ENCODE data around the gene NUP153.

NUP153 gene

GRCh38 chr6:17724341-17724740 lies 17.6 kb upstream of the NUP153 start:
- DNase-seq (ENCODE audit: low spot score) = no peak
- in situ Hi-C loops (cut with MboI; ENCODE audit: low sequenced_read_pairs, unreplicated experiment) = no loop called here
- no peak for TF ChIP-seq CTCF (IDR thresholded peaks at IDR 0.05; ENCODE audit: borderline replicate concordance, control extremely low read depth, extremely low read depth, insufficient read depth, missing control alignments)

GRCh38 chr6:17721671-17722070 lies 14.9 kb upstream of the NUP153 start:
- in situ Hi-C loops (cut with MboI; ENCODE audit: low sequenced_read_pairs, unreplicated experiment) = no loop called here
- TF ChIP-seq CTCF (IDR thresholded peaks at IDR 0.05; ENCODE audit: borderline replicate concordance, control extremely low read depth, extremely low read depth, insufficient read depth, missing control alignments) = no peak
- DNase-seq (ENCODE audit: low spot score) = no peak

- DNase-seq (ENCODE audit: low spot score) = no peak
- in situ Hi-C loops (cut with MboI; ENCODE audit: low sequenced_read_pairs, unreplicated experiment) = no loop called here
- no peak for TF ChIP-seq CTCF (IDR thresholded peaks at IDR 0.05; ENCODE audit: borderline replicate concordance, control extremely low read depth, extremely low read depth, insufficient read depth, missing control alignments)
These were observed 12.8 kb upstream of the NUP153 start for GRCh38 chr6:17719323-17720041.

GRCh38 chr6:17716221-17716620 lies 9.5 kb upstream of the NUP153 start:
- TF ChIP-seq CTCF (IDR thresholded peaks at IDR 0.05; ENCODE audit: borderline replicate concordance, control extremely low read depth, extremely low read depth, insufficient read depth, missing control alignments) = no peak

GRCh38 chr6:17714879-17715851 lies 8.4 kb upstream of the NUP153 start:
- TF ChIP-seq CTCF (IDR thresholded peaks at IDR 0.05; ENCODE audit: borderline replicate concordance, control extremely low read depth, extremely low read depth, insufficient read depth, missing control alignments) = no peak
- in situ Hi-C loops (cut with MboI; ENCODE audit: low sequenced_read_pairs, unreplicated experiment) = no loop called here
- DNase-seq (ENCODE audit: low spot score) = peak; percentile 59

More at GRCh38 chr6:17716221-17716620, 9.5 kb upstream of the NUP153 start:
- no peak for DNase-seq (ENCODE audit: low spot score)
- in situ Hi-C loops (cut with MboI; ENCODE audit: low sequenced_read_pairs, unreplicated experiment) = no loop called here

- TF ChIP-seq CTCF (IDR thresholded peaks at IDR 0.05; ENCODE audit: borderline replicate concordance, control extremely low read depth, extremely low read depth, insufficient read depth, missing control alignments) = no peak
- in situ Hi-C loops (cut with MboI; ENCODE audit: low sequenced_read_pairs, unreplicated experiment) = no loop called here
- no peak for DNase-seq (ENCODE audit: low spot score)
These were observed 7.5 kb upstream of the NUP153 start for GRCh38 chr6:17714177-17714576.
